HT1080 (cell line): ENCODE results near the gene SPATA25. TPM values are rescaled to one million over a fixed set of nuclear protein-coding genes. Genes with fewer than 3 reads are reported as not detected.

ENCODE experiments used
- DNase-seq: peaks from one replicate; pipeline ENCODE4 v3.0.0-alpha.2; 2015; ENCODE audit warnings: low read depth
- total RNA-seq: library from RNA; depleted of rRNA; stranded (reverse); fragments of >200 nt; shearing (Covaris generic); gene quantifications from 2 replicates; pipeline ENCODE4 v1.2.3, GENCODE V29; 2014; rRNA removed

SPATA25 gene
- total RNA-seq, 1 experiment from 2014 or later: 0.34 TPM

- DNase-seq: no peak
Measured at GRCh38 chr20:45841407-45842129, 45.9 kb downstream of the SPATA25 start.

- DNase-seq: no peak
Measured at GRCh38 chr20:45840700-45841198, 46.7 kb downstream of the SPATA25 start.

GRCh38 chr20:45836841-45837240, 50.6 kb downstream of the SPATA25 start:
- no peak for DNase-seq

Other genes with a start within 250 kb of the SPATA25 start
- not detected in 2 replicates for gene WFDC11, start 217.4 kb downstream of the SPATA25 start, total RNA-seq
- gene WFDC13, start 185.6 kb downstream of the SPATA25 start, total RNA-seq: not detected in 2 replicates
- 0.39 and 0.77 TPM in 2 replicates for gene WFDC10B, start 182.6 kb downstream of the SPATA25 start, total RNA-seq
- gene SPINT4, start 165.3 kb downstream of the SPATA25 start, total RNA-seq: not detected in 2 replicates
- 0.31 and 3.1 TPM in 2 replicates for gene WFDC3, start 95.7 kb downstream of the SPATA25 start, total RNA-seq
- 63.7 and 101 TPM in 2 replicates for gene DNTTIP1, start 95.7 kb downstream of the SPATA25 start, total RNA-seq
- 287 and 392 TPM in 2 replicates for gene UBE2C, start 75.0 kb downstream of the SPATA25 start, total RNA-seq
- not detected in 2 replicates for gene TNNC2, start 60.3 kb downstream of the SPATA25 start, total RNA-seq
- 38.5 and 39.6 TPM in 2 replicates for gene SNX21, start 53.8 kb downstream of the SPATA25 start, total RNA-seq
- gene ACOT8, start 30.2 kb downstream of the SPATA25 start, total RNA-seq: 38.3 and 43.1 TPM in 2 replicates
- 6.0 and 6.1 TPM in 2 replicates for gene ZSWIM3, start 30.0 kb downstream of the SPATA25 start, total RNA-seq
- gene ZSWIM1, start 6.4 kb downstream of the SPATA25 start, total RNA-seq: 8.1 and 13.8 TPM in 2 replicates
- 1.3 and 2.1 TPM in 2 replicates for gene NEURL2, start 3.6 kb upstream of the SPATA25 start, total RNA-seq
- 84.1 and 115 TPM in 2 replicates for gene CTSA, start 3.7 kb upstream of the SPATA25 start, total RNA-seq
- gene PLTP, start 24.5 kb upstream of the SPATA25 start, total RNA-seq: 0.16 TPM in 1 of 2 replicates, not detected in the other
- gene PCIF1, start 47.1 kb upstream of the SPATA25 start, total RNA-seq: 12.4 and 17.7 TPM in 2 replicates
- gene ZNF335, start 84.6 kb upstream of the SPATA25 start, total RNA-seq: 13.6 and 18.0 TPM in 2 replicates
- 19.4 and 24.4 TPM in 2 replicates for gene MMP9, start 121.3 kb upstream of the SPATA25 start, total RNA-seq
- gene SLC12A5, start 141.6 kb upstream of the SPATA25 start, total RNA-seq: 1.3 and 5.1 TPM in 2 replicates
- 20.4 and 24.7 TPM in 2 replicates for gene NCOA5, start 202.3 kb upstream of the SPATA25 start, total RNA-seq
- not detected in 2 replicates for gene CD40, start 230.7 kb upstream of the SPATA25 start, total RNA-seq